ENCODE data around the gene PLA2G15.

The PLA2G15 gene

GRCh38 chr16:68297908-68298307 lies 52.7 kb downstream of the PLA2G15 start:
- Histone ChIP-seq H3K4me1 (no peaks in the 10 kb centered on the region), H3K36me3 (replicated peaks) (peaks cover 95% of the 10 kb centered on the region), H3K4me3 (no peak overlapping the region), H3K27me3 (ENCODE audit: low read depth) (no peaks in the 10 kb centered on the region), H3K9me3 (no peaks in the 10 kb centered on the region)
- no peak for DNase-seq (ENCODE audit: low spot score in 2 of 2)
- in situ Hi-C loops (cut with MboI; ENCODE audit: low sequenced_read_pairs): no loop called here

GRCh38 chr16:68298312-68298711 lies 53.1 kb downstream of the PLA2G15 start:
- Histone ChIP-seq H3K4me3 (no peak overlapping the region), H3K4me1 (no peaks in the 10 kb centered on the region), H3K9me3 (no peaks in the 10 kb centered on the region), H3K36me3 (replicated peaks) (peaks cover 91% of the 10 kb centered on the region), H3K27me3 (ENCODE audit: low read depth) (no peaks in the 10 kb centered on the region)
- in situ Hi-C loops (cut with MboI; ENCODE audit: low sequenced_read_pairs): no loop called here
- no peak for DNase-seq (ENCODE audit: low spot score in 2 of 2)

- Histone ChIP-seq H3K36me3 (replicated peaks) (peaks cover 92% of the 10 kb centered on the region), H3K4me1 (no peaks in the 10 kb centered on the region), H3K4me3 (no peak overlapping the region), H3K27me3 (ENCODE audit: low read depth) (no peaks in the 10 kb centered on the region), H3K9me3 (no peaks in the 10 kb centered on the region)
- in situ Hi-C loops (cut with MboI; ENCODE audit: low sequenced_read_pairs): no loop called here
- peak in 1 of 2 experiments; percentile 46 for DNase-seq (ENCODE audit: low spot score in 2 of 2)
These were observed 53.9 kb downstream of the PLA2G15 start for GRCh38 chr16:68298907-68299561.

GRCh38 chr16:68299571-68300453 lies 54.6 kb downstream of the PLA2G15 start:
- DNase-seq (ENCODE audit: low spot score in 2 of 2): no peak
- Histone ChIP-seq H3K4me1 (no peaks in the 10 kb centered on the region), H3K36me3 (replicated peaks) (peaks cover 87% of the 10 kb centered on the region), H3K4me3 (no peak overlapping the region), H3K27me3 (ENCODE audit: low read depth) (no peaks in the 10 kb centered on the region), H3K9me3 (no peaks in the 10 kb centered on the region)
- in situ Hi-C loops (cut with MboI; ENCODE audit: low sequenced_read_pairs): no loop called here

- DNase-seq (ENCODE audit: low spot score in 2 of 2): no peak
- Histone ChIP-seq H3K4me3 (no peak overlapping the region), H3K36me3 (replicated peaks) (peaks cover 83% of the 10 kb centered on the region)
These were observed 55.7 kb downstream of the PLA2G15 start for GRCh38 chr16:68300734-68301459.

DNA sequence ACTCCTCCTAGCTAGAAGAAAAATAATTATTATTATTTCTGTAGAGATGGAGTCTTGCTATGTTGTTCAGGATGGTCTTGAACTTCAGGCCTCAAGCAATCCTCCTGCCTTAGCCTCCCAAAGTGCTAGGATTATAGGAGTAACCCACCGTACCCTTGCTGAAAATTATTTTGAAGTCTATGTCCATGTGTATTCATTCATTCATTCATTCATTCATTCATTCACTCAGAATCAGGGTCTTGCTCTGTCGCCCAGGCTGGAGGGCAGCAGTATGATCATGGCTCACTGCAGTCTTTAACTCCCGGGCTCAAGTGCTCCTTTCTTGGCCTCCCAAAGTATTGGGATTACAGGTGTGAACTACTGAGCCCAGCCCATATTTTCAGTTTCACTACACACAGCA lies 61.5 kb downstream of the PLA2G15 start:
- in situ Hi-C loops (cut with MboI; ENCODE audit: low sequenced_read_pairs): no loop called here
- no peak for DNase-seq (ENCODE audit: low spot score in 2 of 2)
- Histone ChIP-seq H3K36me3 (replicated peaks) (peaks cover 49% of the 10 kb centered on the region), H3K4me3 (no peak overlapping the region), H3K4me1 (peaks cover 6% of the 10 kb centered on the region), H3K27me3 (ENCODE audit: low read depth) (no peaks in the 10 kb centered on the region), H3K9me3 (no peaks in the 10 kb centered on the region)

More at GRCh38 chr16:68300734-68301459, 55.7 kb downstream of the PLA2G15 start:
- Histone ChIP-seq H3K27me3 (ENCODE audit: low read depth) (no peaks in the 10 kb centered on the region), H3K4me1 (no peaks in the 10 kb centered on the region), H3K9me3 (no peaks in the 10 kb centered on the region)
- in situ Hi-C loops (cut with MboI; ENCODE audit: low sequenced_read_pairs): no loop called here

GRCh38 chr16:68309799-68310198 lies 64.6 kb downstream of the PLA2G15 start:
- DNase-seq (ENCODE audit: low spot score in 2 of 2): no peak
- Histone ChIP-seq H3K4me1 (peaks cover 12% of the 10 kb centered on the region), H3K9me3 (no peaks in the 10 kb centered on the region), H3K36me3 (replicated peaks) (peaks cover 33% of the 10 kb centered on the region), H3K27me3 (ENCODE audit: low read depth) (no peaks in the 10 kb centered on the region), H3K4me3 (peak overlapping the region; percentile 86)
- in situ Hi-C loops (cut with MboI; ENCODE audit: low sequenced_read_pairs): no loop called here

DNA sequence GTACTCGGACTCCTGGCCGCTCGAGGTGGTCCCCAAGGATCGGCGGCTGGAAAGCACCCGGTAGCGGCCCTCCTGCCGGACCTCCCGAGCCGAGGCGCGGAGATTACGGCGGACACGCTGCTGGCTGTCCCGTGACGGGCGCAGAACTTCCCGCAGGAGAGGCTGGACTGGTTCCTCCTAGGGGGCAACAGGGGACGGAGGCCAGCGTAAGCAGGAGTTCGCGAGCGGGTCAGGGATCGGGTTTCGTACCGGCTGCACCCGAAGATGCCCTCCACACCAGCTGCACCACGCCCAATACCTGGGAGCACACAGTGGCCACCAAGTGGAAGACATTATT lies 65.2 kb downstream of the PLA2G15 start:
- Histone ChIP-seq H3K27me3 (ENCODE audit: low read depth) (no peaks in the 10 kb centered on the region), H3K9me3 (no peaks in the 10 kb centered on the region), H3K4me1 (peaks cover 12% of the 10 kb centered on the region), H3K4me3 (peak overlapping the region; percentile 86), H3K36me3 (replicated peaks) (peaks cover 31% of the 10 kb centered on the region)
- DNase-seq (ENCODE audit: low spot score in 2 of 2): no peak
- in situ Hi-C loops (cut with MboI; ENCODE audit: low sequenced_read_pairs): no loop called here
